NCI-H2196 treated with DMSO at 0.1 percent for 48 hours (cell line): ENCODE results near the gene ST6GAL1.
"Not testable (repeated sequence)": the region's sequence is repeated elsewhere in the genome, so short reads cannot be mapped to it uniquely, and the experiment has no call there.

Experiments used
- DNase-seq: peaks from one replicate; lab custom pipeline; 2025; ENCODE audit not compliant: unreplicated experiment; lab: John Stamatoyannopoulos, UW

The ST6GAL1 gene

GRCh38 chr3:187042346-187042745 lies 112.0 kb downstream of the ST6GAL1 start:
- no peak for DNase-seq

- no peak for DNase-seq
Observed at GRCh38 chr3:187042874-187043458, 112.6 kb downstream of the ST6GAL1 start.

DNA sequence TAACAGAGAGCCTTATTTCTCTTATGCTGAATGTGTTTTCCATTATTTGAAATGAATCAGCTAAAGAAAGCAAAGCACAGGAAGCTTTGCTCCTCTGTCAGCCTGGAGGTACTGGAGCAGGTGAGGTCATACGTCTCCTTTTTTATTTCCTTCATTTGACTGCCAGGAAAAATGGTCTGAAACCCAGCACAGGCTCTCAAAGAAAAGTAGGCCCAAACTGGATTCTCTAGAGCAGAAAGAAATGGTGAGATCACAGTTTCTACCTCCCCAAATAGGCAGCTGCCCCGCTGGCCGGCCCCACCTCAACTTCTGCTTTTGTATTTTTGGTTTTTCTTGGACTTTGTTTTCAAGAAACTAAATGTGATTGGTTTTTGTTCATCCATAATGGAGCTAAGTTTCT lies 113.9 kb downstream of the ST6GAL1 start:
- DNase-seq, result peak; percentile 78

GRCh38 chr3:187044867-187045552 lies 114.7 kb downstream of the ST6GAL1 start:
- DNase-seq, result no peak

DNA sequence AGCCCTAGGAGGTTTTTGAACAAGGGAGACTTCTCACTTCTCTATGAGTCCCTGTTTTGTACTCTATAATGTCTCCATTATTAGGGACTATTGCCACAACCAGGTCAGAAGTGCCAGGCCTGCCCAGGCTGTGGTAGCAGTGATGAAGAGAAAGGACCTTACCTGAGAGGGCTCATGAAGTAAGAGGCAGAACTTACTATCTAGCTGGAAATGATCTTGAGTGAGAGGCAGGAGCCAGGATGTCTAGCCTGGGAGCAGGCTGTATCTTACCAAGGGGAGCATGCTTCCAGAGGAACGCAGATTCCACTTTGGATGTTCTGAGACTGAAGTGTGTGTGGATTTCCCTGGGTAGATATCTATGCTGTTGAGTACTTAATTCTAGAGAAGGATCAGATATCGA lies 115.7 kb downstream of the ST6GAL1 start:
- no peak for DNase-seq

GRCh38 chr3:187049462-187050101 lies 119.3 kb downstream of the ST6GAL1 start:
- DNase-seq, result no peak

DNA sequence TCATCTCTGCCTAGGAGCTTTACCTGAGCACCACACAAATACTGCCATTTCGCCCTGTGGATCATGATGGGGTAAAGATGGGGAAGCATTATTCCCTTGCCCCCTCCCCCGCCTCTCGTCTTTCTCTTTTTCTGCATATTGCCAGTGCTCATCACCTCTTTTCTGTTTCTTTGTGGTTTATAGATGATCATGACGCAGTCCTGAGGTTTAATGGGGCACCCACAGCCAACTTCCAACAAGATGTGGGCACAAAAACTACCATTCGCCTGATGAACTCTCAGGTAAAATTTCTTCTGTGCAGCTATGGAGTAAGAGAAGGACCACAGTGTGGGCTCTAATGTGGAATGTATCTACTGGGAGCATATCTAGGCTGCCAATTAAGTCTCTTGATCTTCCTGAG lies 120.7 kb downstream of the ST6GAL1 start:
- DNase-seq, result no peak

DNA sequence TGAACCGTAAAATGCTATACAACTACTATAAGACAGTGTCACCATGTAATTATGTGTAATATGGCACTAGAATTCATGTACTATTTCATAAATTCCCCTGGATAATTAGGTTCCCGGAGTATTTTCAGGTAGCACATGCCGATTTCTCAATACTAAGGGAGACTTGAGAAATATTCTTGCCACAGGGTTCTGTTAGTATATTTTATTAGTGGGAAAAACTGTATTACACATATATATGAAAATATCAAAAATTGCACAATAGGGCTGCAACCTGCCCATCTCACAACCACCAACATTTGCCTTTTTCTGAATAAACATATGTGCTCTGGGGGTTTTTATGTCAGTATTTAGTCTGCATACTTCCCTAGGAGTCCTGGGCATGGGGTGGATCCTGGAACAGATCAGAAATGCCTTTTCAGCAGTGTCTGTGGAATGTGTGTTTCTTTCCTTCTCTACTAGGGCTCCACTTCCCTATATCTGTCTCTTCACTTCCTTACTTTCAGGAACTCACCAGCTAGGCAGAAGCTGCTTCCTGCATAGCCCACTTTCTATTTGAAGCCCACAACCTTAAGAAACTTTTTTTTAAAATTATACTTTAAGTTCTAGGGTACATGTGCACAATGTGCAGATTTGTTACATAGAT lies 121.5 kb downstream of the ST6GAL1 start:
- no peak for DNase-seq

- not testable (repeated sequence) for DNase-seq
Observed at GRCh38 chr3:187052427-187052826, 122.1 kb downstream of the ST6GAL1 start.

DNA sequence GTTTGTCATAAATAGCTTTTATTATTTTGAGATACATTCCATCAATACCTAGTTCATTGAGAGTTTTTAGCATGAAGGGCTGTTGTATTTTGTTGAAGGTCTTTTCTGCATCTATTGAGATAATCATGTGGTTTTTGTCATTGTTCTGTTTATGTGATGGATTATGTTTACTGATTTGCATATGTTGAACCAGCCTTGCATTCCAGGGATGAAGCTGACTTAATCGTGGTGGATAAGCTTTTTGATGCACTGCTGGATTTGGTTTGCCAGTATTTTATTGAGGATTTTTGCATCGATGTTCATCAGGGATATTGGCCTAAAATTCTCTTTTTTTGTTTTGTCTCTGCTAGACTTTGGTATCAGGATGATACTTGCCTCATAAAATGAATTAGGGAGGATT lies 124.1 kb downstream of the ST6GAL1 start:
- DNase-seq, result not testable (repeated sequence)

- not testable (repeated sequence) for DNase-seq
Observed at GRCh38 chr3:187057803-187058202, 127.5 kb downstream of the ST6GAL1 start.

DNA sequence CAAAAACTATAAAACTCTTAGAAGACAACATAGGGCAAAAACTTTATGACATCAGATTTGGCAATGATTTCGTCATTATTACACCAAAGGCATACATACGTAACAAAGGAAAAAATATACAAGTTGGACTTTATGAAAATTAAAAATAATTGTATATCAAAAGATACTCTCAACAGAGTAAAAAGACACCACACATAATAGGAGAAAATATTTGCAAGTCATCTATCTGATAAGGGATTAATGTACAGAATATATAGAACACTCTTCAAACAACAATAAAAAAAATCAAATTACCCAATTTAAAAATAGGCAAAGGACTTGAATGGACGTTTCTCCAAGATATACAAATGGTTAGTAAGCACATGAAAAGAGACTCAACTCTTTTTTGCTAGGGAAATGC lies 131.4 kb downstream of the ST6GAL1 start:
- no peak for DNase-seq

DNA sequence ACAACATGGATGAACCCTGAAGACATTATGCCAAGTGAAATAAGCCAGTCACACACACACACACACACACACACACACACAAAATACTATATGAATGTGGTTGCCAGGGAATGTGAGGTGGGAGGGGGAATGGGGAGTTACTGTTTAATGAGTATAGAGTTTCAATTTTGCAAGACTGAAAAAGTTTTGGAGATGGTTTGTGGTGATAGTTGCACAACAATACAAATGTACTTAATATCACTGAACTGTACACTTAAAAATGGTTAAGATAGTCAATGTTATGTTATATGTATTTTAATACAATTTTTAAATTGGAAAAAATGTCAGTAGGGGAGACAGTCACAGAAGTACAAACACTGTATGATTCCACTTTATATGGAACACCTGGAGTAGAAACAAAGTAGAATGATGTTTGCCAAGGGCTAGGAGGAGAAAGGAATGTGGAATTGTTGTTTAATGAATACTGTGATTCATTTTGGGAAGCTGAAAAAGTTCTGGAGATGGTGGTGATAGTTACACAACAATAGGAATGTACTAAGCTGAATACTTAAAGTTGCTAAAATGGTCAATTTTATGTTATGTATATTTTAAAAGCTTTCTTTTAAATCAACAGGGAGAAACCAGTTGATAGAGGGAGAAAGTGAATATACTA lies 132.3 kb downstream of the ST6GAL1 start:
- DNase-seq, result peak; percentile 45

DNA sequence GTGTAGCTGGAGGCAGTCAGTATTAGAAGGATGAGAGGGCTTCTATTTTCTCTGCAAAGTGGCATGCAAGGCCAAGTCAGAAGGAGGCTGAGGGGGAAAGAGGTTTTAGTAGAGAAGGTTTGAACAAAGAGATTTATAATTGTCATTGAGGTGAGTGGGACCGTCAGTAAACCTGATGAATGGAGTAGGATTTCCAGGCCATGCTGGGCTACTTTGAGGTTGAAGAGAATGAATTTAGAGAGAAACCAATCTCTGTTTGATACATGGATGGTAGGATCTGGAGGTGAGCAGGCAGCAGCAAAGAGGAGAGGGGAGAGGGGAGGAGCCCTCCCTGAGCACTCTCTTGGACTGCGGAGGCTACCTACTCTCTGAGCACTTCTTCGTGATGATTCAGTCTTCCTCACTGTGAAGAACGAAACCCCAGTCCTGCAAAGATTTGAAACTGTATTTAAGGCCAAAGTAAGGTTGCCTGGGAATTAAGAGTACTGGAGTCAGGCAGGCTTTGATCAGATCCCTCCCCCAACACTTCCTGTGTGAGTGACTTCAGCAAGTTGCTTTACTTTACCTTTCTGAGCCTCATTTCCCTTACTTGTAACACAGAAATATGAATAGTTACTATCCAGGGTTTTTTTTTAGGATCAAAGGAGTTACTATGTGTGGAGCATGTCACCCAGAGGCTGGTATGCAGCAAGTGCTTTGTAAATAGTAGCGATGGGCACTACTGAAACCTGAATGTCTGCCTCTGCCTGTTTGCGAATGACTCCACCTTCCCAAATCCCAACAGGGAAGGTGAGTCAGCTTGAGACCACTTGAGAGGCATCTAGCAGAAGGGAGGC lies 133.2 kb downstream of the ST6GAL1 start:
- DNase-seq, result peak; percentile 45

DNA sequence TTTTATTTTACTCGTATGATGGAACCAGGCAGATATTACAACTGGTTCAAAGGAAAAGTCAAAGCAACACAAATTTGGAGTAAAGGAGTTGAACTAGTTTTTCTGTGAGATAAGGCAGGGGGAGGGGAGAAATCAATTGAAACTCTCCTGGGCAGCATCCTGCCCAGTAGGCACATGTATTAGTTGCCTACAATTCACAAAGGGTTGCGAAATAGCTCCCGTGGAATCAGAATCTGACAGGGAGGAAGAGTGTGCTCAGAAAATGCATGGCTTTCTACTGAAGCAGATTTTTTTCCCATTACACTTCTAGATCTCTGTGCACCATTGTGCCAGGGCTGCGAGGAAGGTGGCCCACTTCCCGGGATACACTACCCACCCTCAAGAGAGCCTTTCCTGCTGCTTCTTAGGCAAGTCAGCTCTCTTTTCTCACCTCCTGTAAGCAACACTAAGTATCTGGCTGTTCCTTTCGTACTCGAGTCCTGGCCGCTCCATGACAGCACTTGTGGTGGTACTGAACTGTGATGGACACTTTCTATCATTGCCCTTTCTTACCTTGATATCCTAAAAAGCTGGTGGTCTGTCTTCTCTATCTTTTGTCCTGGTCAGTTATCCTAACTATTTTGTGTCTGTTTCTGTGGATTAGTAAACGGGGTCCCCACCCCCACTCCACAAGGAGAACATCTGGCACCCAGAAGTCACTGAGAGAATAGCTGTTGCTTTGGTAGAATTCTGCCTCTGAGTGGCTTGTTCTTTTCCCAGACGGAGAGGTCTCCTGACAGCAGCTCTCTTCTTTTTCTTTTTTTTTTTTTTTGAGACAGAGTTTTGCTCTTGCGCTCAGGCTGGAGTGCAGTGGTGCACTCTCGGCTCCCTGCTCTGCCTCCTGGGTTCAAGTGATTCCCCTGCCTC lies 134.1 kb downstream of the ST6GAL1 start:
- no peak for DNase-seq

GRCh38 chr3:187066228-187066995 lies 136.1 kb downstream of the ST6GAL1 start:
- DNase-seq, result peak; percentile 85

GRCh38 chr3:187068787-187069186 lies 138.5 kb downstream of the ST6GAL1 start:
- no peak for DNase-seq

- no peak for DNase-seq
Observed at GRCh38 chr3:187069857-187070516, 139.7 kb downstream of the ST6GAL1 start.
